Endothelial cell of umbilical vein (primary cell): ENCODE data around the gene DPYD.
"Not testable (repeated sequence)": the region's sequence is repeated elsewhere in the genome, so short reads cannot be mapped to it uniquely, and the experiment has no call there.

Experiments
- CTCF ChIP-seq, 2 donors: IDR thresholded peaks; 1 replicate in 1 of 2; 2 replicates in 1 of 2; pipeline ENCODE4 v1.5.1; 2011; ENCODE audit warnings: low read length in 2 of 2, mild to moderate bottlenecking in 2 of 2, moderate library complexity in 2 of 2, control low read depth in 1 of 2, inconsistent platforms in 1 of 2, low read depth in 1 of 2; ENCODE audit not compliant: insufficient read depth in 1 of 2; ENCODE audit errors: extremely low read depth in 1 of 2
- EZH2 ChIP-seq: IDR thresholded peaks from 2 replicates; pipeline ENCODE4 v1.6.1; 2012; ENCODE audit warnings: borderline replicate concordance, low read depth, mild to moderate bottlenecking, moderate library complexity, low read length, inconsistent platforms; ENCODE audit not compliant: severe bottlenecking
- FOS ChIP-seq: IDR thresholded peaks from 2 replicates; pipeline ENCODE4 v1.6.1; 2011; ENCODE audit warnings: mild to moderate bottlenecking, low read length, moderate library complexity, borderline replicate concordance; ENCODE audit not compliant: insufficient read depth
- JUN ChIP-seq: IDR thresholded peaks from 2 replicates; pipeline ENCODE4 v1.6.1; 2011; ENCODE audit warnings: borderline replicate concordance, low read depth; ENCODE audit not compliant: insufficient read length, insufficient read depth
- MAX ChIP-seq: IDR thresholded peaks from 2 replicates; pipeline ENCODE4 v1.6.1; 2011; ENCODE audit not compliant: insufficient read depth, insufficient read length
- POLR2A ChIP-seq: IDR thresholded peaks from 2 replicates; pipeline ENCODE4 v1.6.1; 2012; ENCODE audit warnings: low read depth, mild to moderate bottlenecking, control low read depth, low read length
- POLR2AphosphoS5 ChIP-seq: IDR thresholded peaks from 2 replicates; pipeline ENCODE4 v1.6.1; 2012; ENCODE audit warnings: low read depth, mild to moderate bottlenecking, control low read depth, low read length, moderate library complexity; ENCODE audit not compliant: insufficient read depth

DNA sequence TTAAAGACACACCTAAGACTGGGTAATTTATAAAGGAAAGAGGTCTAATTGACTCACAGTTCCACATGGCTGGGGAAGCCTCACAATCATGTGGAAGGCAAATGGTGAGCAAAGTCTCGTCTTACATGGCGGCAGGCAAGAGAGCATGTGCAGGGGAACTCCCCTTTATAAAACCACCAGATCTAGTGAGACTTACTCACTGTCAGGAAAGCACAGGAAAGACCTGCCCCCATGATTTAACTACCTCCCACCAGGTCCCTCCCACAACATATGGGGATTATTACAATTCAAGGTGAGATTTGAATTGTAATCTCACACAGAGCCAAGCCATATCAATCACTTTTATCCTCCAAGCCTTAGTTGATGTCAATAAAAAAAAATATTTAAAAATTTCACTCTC is 689.5 kb downstream of the DPYD start:
- TF ChIP-seq CTCF (IDR thresholded peaks at IDR 0.05; ENCODE audit: extremely low read depth in 1 of 2, insufficient read depth in 1 of 2, low read depth in 1 of 2, low read length in 2 of 2); POLR2A; EZH2; JUN; FOS; MAX; POLR2AphosphoS5: not testable (repeated sequence)
